Coronary artery (tissue), 2 donors: Measurements from ENCODE around the gene PIGQ.
A peak's percentile ranks its signal among the peaks of the same experiment; 100 is the strongest.

Source experiments
- DNase-seq: peaks from one replicate; pipeline ENCODE4 v3.0.0-alpha.2; 2017; ENCODE audit warnings: low spot score
- H3K27ac ChIP-seq, 2 donors: fragments of 200-600 bp; sonication (generic); one replicate each; pipeline ENCODE4 v1.5.1; 2016 to 2019
- H3K4me3 ChIP-seq: fragments of 200-600 bp; sonication (generic); 2 replicates; pipeline ENCODE4 v1.5.1; 2016; ENCODE audit warnings: mild to moderate bottlenecking, moderate library complexity
- TF ChIP-seq, protein P1 (sequence below): fragments of 200-600 bp; sonication (generic); IDR thresholded peaks from one replicate; pipeline ENCODE4 v1.5.1; 2019; ENCODE audit warnings: antibody characterized with exemption

The PIGQ gene

DNA sequence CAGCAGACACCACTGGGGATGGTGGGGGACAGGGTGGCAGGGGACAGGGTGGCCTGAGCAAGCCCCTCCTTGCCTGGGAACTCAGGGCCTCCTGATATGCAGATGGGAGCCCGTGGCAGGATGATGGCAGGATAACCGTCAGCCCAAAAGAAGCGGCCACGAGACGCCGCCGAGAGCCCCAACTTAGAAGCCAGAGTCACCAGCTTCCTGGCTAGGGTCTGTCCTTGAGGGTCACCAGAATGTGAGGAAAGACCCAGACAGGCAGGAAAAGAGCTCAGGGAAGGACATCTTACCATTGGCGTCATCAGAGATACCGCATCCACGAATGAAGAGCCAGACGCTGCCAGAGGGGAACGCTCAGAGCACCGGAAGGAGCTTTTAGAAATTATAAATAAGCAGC is 39.5 kb downstream of the PIGQ start:
- Histone ChIP-seq H3K4me3 (no peak overlapping the region), H3K27ac (no peak overlapping the region)
- no peak for DNase-seq
- TF ChIP-seq, protein P1, sequence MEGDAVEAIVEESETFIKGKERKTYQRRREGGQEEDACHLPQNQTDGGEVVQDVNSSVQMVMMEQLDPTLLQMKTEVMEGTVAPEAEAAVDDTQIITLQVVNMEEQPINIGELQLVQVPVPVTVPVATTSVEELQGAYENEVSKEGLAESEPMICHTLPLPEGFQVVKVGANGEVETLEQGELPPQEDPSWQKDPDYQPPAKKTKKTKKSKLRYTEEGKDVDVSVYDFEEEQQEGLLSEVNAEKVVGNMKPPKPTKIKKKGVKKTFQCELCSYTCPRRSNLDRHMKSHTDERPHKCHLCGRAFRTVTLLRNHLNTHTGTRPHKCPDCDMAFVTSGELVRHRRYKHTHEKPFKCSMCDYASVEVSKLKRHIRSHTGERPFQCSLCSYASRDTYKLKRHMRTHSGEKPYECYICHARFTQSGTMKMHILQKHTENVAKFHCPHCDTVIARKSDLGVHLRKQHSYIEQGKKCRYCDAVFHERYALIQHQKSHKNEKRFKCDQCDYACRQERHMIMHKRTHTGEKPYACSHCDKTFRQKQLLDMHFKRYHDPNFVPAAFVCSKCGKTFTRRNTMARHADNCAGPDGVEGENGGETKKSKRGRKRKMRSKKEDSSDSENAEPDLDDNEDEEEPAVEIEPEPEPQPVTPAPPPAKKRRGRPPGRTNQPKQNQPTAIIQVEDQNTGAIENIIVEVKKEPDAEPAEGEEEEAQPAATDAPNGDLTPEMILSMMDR = no peak

DNA sequence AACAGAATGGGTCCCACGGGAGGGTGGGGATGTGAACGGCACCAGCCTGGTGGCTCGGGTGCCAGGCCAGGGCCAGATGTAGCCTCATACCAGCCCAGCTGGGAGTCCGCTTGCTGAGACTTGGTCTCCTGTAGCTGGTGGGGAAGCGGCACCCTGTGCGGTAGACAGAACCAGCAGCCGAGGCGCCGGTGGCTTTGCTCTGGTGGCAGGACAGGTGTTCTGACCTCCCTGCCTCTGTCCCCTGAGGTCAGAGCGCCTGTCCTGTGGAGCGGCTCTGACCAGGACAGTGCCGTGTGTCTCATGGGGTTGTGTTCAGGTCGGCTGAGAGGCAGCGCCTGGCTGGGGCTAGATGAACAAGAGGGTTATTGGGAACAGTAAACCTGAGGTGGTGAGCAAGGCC is 40.2 kb downstream of the PIGQ start:
- TF ChIP-seq, protein P1 = no peak
- no peak overlapping the region for H3K27ac ChIP-seq
- no peak overlapping the region for H3K4me3 ChIP-seq
- no peak for DNase-seq

- TF ChIP-seq, protein P1 = peak; percentile 32
- DNase-seq = no peak
- Histone ChIP-seq H3K4me3 (no peak overlapping the region), H3K27ac (no peak overlapping the region)
Measured at GRCh38 chr16:610513-611381, 41.0 kb downstream of the PIGQ start.

DNA sequence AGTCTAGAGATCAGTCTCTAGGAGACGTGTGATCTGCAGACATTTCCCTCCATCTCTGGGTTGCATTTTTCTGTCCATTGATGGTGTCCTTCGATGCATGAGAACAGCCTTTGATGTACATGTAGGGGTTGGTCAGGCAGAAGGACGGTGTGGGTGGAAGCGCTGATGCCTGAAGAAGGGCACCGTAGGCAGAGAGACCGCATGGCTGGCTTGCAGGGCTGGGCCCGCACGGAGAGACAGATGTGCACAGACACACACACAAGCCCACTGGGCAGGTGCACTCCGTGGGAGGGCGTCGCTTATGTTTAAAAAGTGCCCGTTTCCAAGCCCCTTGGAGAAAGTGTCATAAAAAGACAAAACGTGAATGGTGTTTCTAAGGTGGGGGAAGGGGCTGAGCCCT is 45.4 kb downstream of the PIGQ start:
- H3K27ac ChIP-seq = no peak overlapping the region
- TF ChIP-seq, protein P1 = no peak

GRCh38 chr16:616733-617586 is 47.2 kb downstream of the PIGQ start:
- DNase-seq = no peak
- Histone ChIP-seq H3K27ac (no peak overlapping the region), H3K4me3 (no peak overlapping the region)
- TF ChIP-seq, protein P1 = no peak

More for the DNA sequence above, 45.4 kb downstream of the PIGQ start:
- no peak overlapping the region for H3K4me3 ChIP-seq
- no peak for DNase-seq

- no peak overlapping the region for H3K4me3 ChIP-seq
- no peak for DNase-seq
- no peak overlapping the region for H3K27ac ChIP-seq
- TF ChIP-seq, protein P1 = no peak
Measured at GRCh38 chr16:617855-618254, 48.1 kb downstream of the PIGQ start.
